ENCODE data around the gene FBXW10.
"Not testable (repeated sequence)": the region's sequence is repeated elsewhere in the genome, so short reads cannot be mapped to it uniquely, and the experiment has no call there.

Gene FBXW10

GRCh38 chr17:18755969-18756368, 12.1 kb downstream of the FBXW10 start:
- not testable (repeated sequence) for H3K9ac ChIP-seq (ENCODE audit: low read length in 2 of 2); H3K27me3 ChIP-seq (ENCODE audit: control insufficient read depth in 1 of 2, insufficient read depth in 2 of 2, low read length in 2 of 2); H3K4me3 ChIP-seq (ENCODE audit: low read length in 2 of 2); H3K4me1 ChIP-seq (ENCODE audit: control insufficient read depth, insufficient read depth, low read length); H3K9me3 ChIP-seq (ENCODE audit: control insufficient read depth in 2 of 2, low read length in 2 of 2); H3K36me3 ChIP-seq (ENCODE audit: control insufficient read depth in 2 of 2, insufficient read depth in 2 of 2, low read length in 2 of 2); H3K27ac ChIP-seq (ENCODE audit: low read length)

GRCh38 chr17:18757368-18758044, 13.7 kb downstream of the FBXW10 start:
- H3K36me3 ChIP-seq (ENCODE audit: control insufficient read depth in 2 of 2, insufficient read depth in 2 of 2, low read length in 2 of 2); H3K4me1 ChIP-seq (ENCODE audit: control insufficient read depth, insufficient read depth, low read length); H3K27ac ChIP-seq (ENCODE audit: low read length); H3K27me3 ChIP-seq (ENCODE audit: control insufficient read depth in 1 of 2, insufficient read depth in 2 of 2, low read length in 2 of 2); H3K9me3 ChIP-seq (ENCODE audit: control insufficient read depth in 2 of 2, low read length in 2 of 2); H3K9ac ChIP-seq (ENCODE audit: low read length in 2 of 2); H3K4me3 ChIP-seq (ENCODE audit: low read length in 2 of 2): not testable (repeated sequence)

GRCh38 chr17:18758344-18758743, 14.5 kb downstream of the FBXW10 start:
- H3K9me3 ChIP-seq (ENCODE audit: control insufficient read depth in 2 of 2, low read length in 2 of 2); H3K27ac ChIP-seq (ENCODE audit: low read length); H3K4me1 ChIP-seq (ENCODE audit: control insufficient read depth, insufficient read depth, low read length); H3K27me3 ChIP-seq (ENCODE audit: control insufficient read depth in 1 of 2, insufficient read depth in 2 of 2, low read length in 2 of 2); H3K36me3 ChIP-seq (ENCODE audit: control insufficient read depth in 2 of 2, insufficient read depth in 2 of 2, low read length in 2 of 2); H3K4me3 ChIP-seq (ENCODE audit: low read length in 2 of 2); H3K9ac ChIP-seq (ENCODE audit: low read length in 2 of 2): not testable (repeated sequence)

- H3K27ac ChIP-seq (ENCODE audit: low read length); H3K27me3 ChIP-seq (ENCODE audit: control insufficient read depth in 1 of 2, insufficient read depth in 2 of 2, low read length in 2 of 2); H3K9me3 ChIP-seq (ENCODE audit: control insufficient read depth in 2 of 2, low read length in 2 of 2); H3K9ac ChIP-seq (ENCODE audit: low read length in 2 of 2); H3K4me1 ChIP-seq (ENCODE audit: control insufficient read depth, insufficient read depth, low read length); H3K36me3 ChIP-seq (ENCODE audit: control insufficient read depth in 2 of 2, insufficient read depth in 2 of 2, low read length in 2 of 2); H3K4me3 ChIP-seq (ENCODE audit: low read length in 2 of 2): not testable (repeated sequence)
These were observed 16.4 kb downstream of the FBXW10 start for GRCh38 chr17:18760221-18760620.

GRCh38 chr17:18770572-18770971, 26.7 kb downstream of the FBXW10 start:
- H3K9me3 ChIP-seq (ENCODE audit: control insufficient read depth in 2 of 2, low read length in 2 of 2); H3K4me3 ChIP-seq (ENCODE audit: low read length in 2 of 2); H3K27ac ChIP-seq (ENCODE audit: low read length); H3K9ac ChIP-seq (ENCODE audit: low read length in 2 of 2); H3K4me1 ChIP-seq (ENCODE audit: control insufficient read depth, insufficient read depth, low read length); H3K27me3 ChIP-seq (ENCODE audit: control insufficient read depth in 1 of 2, insufficient read depth in 2 of 2, low read length in 2 of 2); H3K36me3 ChIP-seq (ENCODE audit: control insufficient read depth in 2 of 2, insufficient read depth in 2 of 2, low read length in 2 of 2): not testable (repeated sequence)

GRCh38 chr17:18771066-18771465, 27.2 kb downstream of the FBXW10 start:
- not testable (repeated sequence) for H3K27me3 ChIP-seq (ENCODE audit: control insufficient read depth in 1 of 2, insufficient read depth in 2 of 2, low read length in 2 of 2); H3K27ac ChIP-seq (ENCODE audit: low read length); H3K9ac ChIP-seq (ENCODE audit: low read length in 2 of 2); H3K4me3 ChIP-seq (ENCODE audit: low read length in 2 of 2); H3K36me3 ChIP-seq (ENCODE audit: control insufficient read depth in 2 of 2, insufficient read depth in 2 of 2, low read length in 2 of 2); H3K4me1 ChIP-seq (ENCODE audit: control insufficient read depth, insufficient read depth, low read length); H3K9me3 ChIP-seq (ENCODE audit: control insufficient read depth in 2 of 2, low read length in 2 of 2)

- H3K9me3 ChIP-seq (ENCODE audit: control insufficient read depth in 2 of 2, low read length in 2 of 2) = no peaks in the 10 kb centered on the region
- no peak overlapping the region for H3K27ac ChIP-seq (ENCODE audit: low read length)
- no peaks in the 10 kb centered on the region for H3K27me3 ChIP-seq (ENCODE audit: control insufficient read depth in 1 of 2, insufficient read depth in 2 of 2, low read length in 2 of 2)
- no peaks in the 10 kb centered on the region for H3K4me1 ChIP-seq (ENCODE audit: control insufficient read depth, insufficient read depth, low read length)
- no peaks in the 10 kb centered on the region for H3K36me3 ChIP-seq (ENCODE audit: control insufficient read depth in 2 of 2, insufficient read depth in 2 of 2, low read length in 2 of 2)
- no peak overlapping the region for H3K9ac ChIP-seq (ENCODE audit: low read length in 2 of 2)
- no peak overlapping the region for H3K4me3 ChIP-seq (ENCODE audit: low read length in 2 of 2)
These were observed 28.6 kb downstream of the FBXW10 start for GRCh38 chr17:18772471-18772870.

GRCh38 chr17:18780991-18781718, 37.3 kb downstream of the FBXW10 start, which contains the start of gene TVP23B:
TSS of gene TVP23B (plus strand) at chr17:18781183. CDS start at chr17:18781294, 111 bp downstream.
- not testable (repeated sequence) for H3K4me1 ChIP-seq (ENCODE audit: control insufficient read depth, insufficient read depth, low read length); H3K9me3 ChIP-seq (ENCODE audit: control insufficient read depth in 2 of 2, low read length in 2 of 2); H3K27me3 ChIP-seq (ENCODE audit: control insufficient read depth in 1 of 2, insufficient read depth in 2 of 2, low read length in 2 of 2); H3K36me3 ChIP-seq (ENCODE audit: control insufficient read depth in 2 of 2, insufficient read depth in 2 of 2, low read length in 2 of 2)
- H3K4me3 ChIP-seq (ENCODE audit: low read length in 2 of 2) = peak within 1 kb of the TSS in 1 of 2 donors; percentile 71
- H3K9ac ChIP-seq (ENCODE audit: low read length in 2 of 2) = peak within 1 kb of the TSS in 1 of 2 donors; percentile 62
- H3K27ac ChIP-seq (ENCODE audit: low read length) = peak within 1 kb of the TSS; percentile 41

GRCh38 chr17:18781805-18782204, 38.0 kb downstream of the FBXW10 start:
- H3K36me3 ChIP-seq (ENCODE audit: control insufficient read depth in 2 of 2, insufficient read depth in 2 of 2, low read length in 2 of 2); H3K27ac ChIP-seq (ENCODE audit: low read length); H3K4me1 ChIP-seq (ENCODE audit: control insufficient read depth, insufficient read depth, low read length); H3K9me3 ChIP-seq (ENCODE audit: control insufficient read depth in 2 of 2, low read length in 2 of 2); H3K27me3 ChIP-seq (ENCODE audit: control insufficient read depth in 1 of 2, insufficient read depth in 2 of 2, low read length in 2 of 2); H3K9ac ChIP-seq (ENCODE audit: low read length in 2 of 2): not testable (repeated sequence)
- H3K4me3 ChIP-seq (ENCODE audit: low read length in 2 of 2) = peak overlapping the region in 1 of 2 donors; percentile 71

- H3K4me3 ChIP-seq (ENCODE audit: low read length in 2 of 2); H3K27ac ChIP-seq (ENCODE audit: low read length); H3K36me3 ChIP-seq (ENCODE audit: control insufficient read depth in 2 of 2, insufficient read depth in 2 of 2, low read length in 2 of 2); H3K9me3 ChIP-seq (ENCODE audit: control insufficient read depth in 2 of 2, low read length in 2 of 2); H3K4me1 ChIP-seq (ENCODE audit: control insufficient read depth, insufficient read depth, low read length); H3K9ac ChIP-seq (ENCODE audit: low read length in 2 of 2); H3K27me3 ChIP-seq (ENCODE audit: control insufficient read depth in 1 of 2, insufficient read depth in 2 of 2, low read length in 2 of 2): not testable (repeated sequence)
These were observed 42.1 kb downstream of the FBXW10 start for GRCh38 chr17:18785933-18786332.

GRCh38 chr17:18786890-18787289, 43.0 kb downstream of the FBXW10 start:
- H3K27ac ChIP-seq (ENCODE audit: low read length); H3K9me3 ChIP-seq (ENCODE audit: control insufficient read depth in 2 of 2, low read length in 2 of 2); H3K9ac ChIP-seq (ENCODE audit: low read length in 2 of 2); H3K4me1 ChIP-seq (ENCODE audit: control insufficient read depth, insufficient read depth, low read length); H3K4me3 ChIP-seq (ENCODE audit: low read length in 2 of 2); H3K27me3 ChIP-seq (ENCODE audit: control insufficient read depth in 1 of 2, insufficient read depth in 2 of 2, low read length in 2 of 2); H3K36me3 ChIP-seq (ENCODE audit: control insufficient read depth in 2 of 2, insufficient read depth in 2 of 2, low read length in 2 of 2): not testable (repeated sequence)
